Colonic mucosa (tissue), 4 donors: ENCODE measurements around the gene SMAD2. TPM values are rescaled to one million over a fixed set of nuclear protein-coding genes. Genes with fewer than 3 reads are reported as not detected.

Experiments
- DNase-seq: peaks from one replicate; pipeline ENCODE4 v3.0.0-alpha.2; 2020
- H3K27ac ChIP-seq: fragments of 200-600 bp; one replicate; pipeline ENCODE4 v1.8.0; 2021
- H3K27me3 ChIP-seq: fragments of 200-600 bp; one replicate; pipeline ENCODE4 v1.8.0; 2021
- H3K36me3 ChIP-seq: fragments of 200-600 bp; one replicate; pipeline ENCODE4 v1.8.0; 2021
- H3K4me1 ChIP-seq: fragments of 200-600 bp; one replicate; pipeline ENCODE4 v1.8.0; 2021; ENCODE audit warnings: mild to moderate bottlenecking
- H3K4me3 ChIP-seq: fragments of 200-600 bp; one replicate; pipeline ENCODE4 v1.8.0; 2021
- H3K9ac ChIP-seq, 2 donors: one replicate each; pipeline ENCODE4 v1.7.0; 2013; ENCODE audit warnings: control low read depth in 2 of 2, low read depth in 2 of 2, low read length in 2 of 2
- H3K9me3 ChIP-seq: fragments of 200-600 bp; one replicate; pipeline ENCODE4 v1.8.0; 2021
- CTCF ChIP-seq: fragments of 200-600 bp; IDR thresholded peaks from one replicate; pipeline ENCODE4 v1.8.0; 2022; ENCODE audit warnings: antibody characterized with exemption, mild to moderate bottlenecking
- intact Hi-C: fragments of 100-400 bp; cut with DNase I; formaldehyde crosslinking; loops from one replicate; pipeline ENCODE4 v1.14.1; 2022
- total RNA-seq, 2 donors: library from RNA; stranded (reverse); fragmentation: NEBNext Ultra II Directional in 1 of 2; extraction: Animal tissue kit (Norgen Biotek cat#: 25700) in 1 of 2; gene quantifications; one replicate each; pipeline ENCODE4 v1.2.1, GENCODE V29; 2021
- donor health status: healthy.
- donor health status: DM: no; HTN: no; CAD: no.
- donor health status: DM: no; HTN: no; CAD: no.

SMAD2 gene
- total RNA-seq, 2 donors from 2014 or later, result 109 to 133 TPM

GRCh38 chr18:47826157-47827074 is 104.0 kb downstream of the SMAD2 start:
- peak; percentile 22 for DNase-seq
- intact Hi-C loops, result no loop called here
- no peaks in the 10 kb centered on the region for H3K4me1 ChIP-seq

GRCh38 chr18:47821314-47821713 is 109.1 kb downstream of the SMAD2 start:
- H3K36me3 ChIP-seq, result no peaks in the 10 kb centered on the region
- no peak overlapping the region for H3K9ac ChIP-seq
- no peaks in the 10 kb centered on the region for H3K27me3 ChIP-seq
- H3K27ac ChIP-seq, result no peak overlapping the region
- TF ChIP-seq CTCF, result no peak
- no peaks in the 10 kb centered on the region for H3K9me3 ChIP-seq
- H3K4me1 ChIP-seq, result no peaks in the 10 kb centered on the region
- H3K4me3 ChIP-seq, result no peak overlapping the region
- no peak for DNase-seq
- intact Hi-C loops, result no loop called here

More at GRCh38 chr18:47826157-47827074, 104.0 kb downstream of the SMAD2 start:
- no peak for TF ChIP-seq CTCF
- Histone ChIP-seq H3K27ac (no peak overlapping the region), H3K9me3 (no peaks in the 10 kb centered on the region), H3K9ac (no peak overlapping the region), H3K36me3 (no peaks in the 10 kb centered on the region), H3K4me3 (no peak overlapping the region), H3K27me3 (no peaks in the 10 kb centered on the region)

GRCh38 chr18:47817795-47818077 is 112.7 kb downstream of the SMAD2 start:
- Histone ChIP-seq H3K4me3 (no peak overlapping the region), H3K9me3 (no peaks in the 10 kb centered on the region), H3K27ac (no peak overlapping the region), H3K27me3 (no peaks in the 10 kb centered on the region), H3K36me3 (no peaks in the 10 kb centered on the region), H3K4me1 (no peaks in the 10 kb centered on the region), H3K9ac (no peak overlapping the region)
- DNase-seq, result no peak
- no peak for TF ChIP-seq CTCF
- intact Hi-C loops, result no loop called here

DNA sequence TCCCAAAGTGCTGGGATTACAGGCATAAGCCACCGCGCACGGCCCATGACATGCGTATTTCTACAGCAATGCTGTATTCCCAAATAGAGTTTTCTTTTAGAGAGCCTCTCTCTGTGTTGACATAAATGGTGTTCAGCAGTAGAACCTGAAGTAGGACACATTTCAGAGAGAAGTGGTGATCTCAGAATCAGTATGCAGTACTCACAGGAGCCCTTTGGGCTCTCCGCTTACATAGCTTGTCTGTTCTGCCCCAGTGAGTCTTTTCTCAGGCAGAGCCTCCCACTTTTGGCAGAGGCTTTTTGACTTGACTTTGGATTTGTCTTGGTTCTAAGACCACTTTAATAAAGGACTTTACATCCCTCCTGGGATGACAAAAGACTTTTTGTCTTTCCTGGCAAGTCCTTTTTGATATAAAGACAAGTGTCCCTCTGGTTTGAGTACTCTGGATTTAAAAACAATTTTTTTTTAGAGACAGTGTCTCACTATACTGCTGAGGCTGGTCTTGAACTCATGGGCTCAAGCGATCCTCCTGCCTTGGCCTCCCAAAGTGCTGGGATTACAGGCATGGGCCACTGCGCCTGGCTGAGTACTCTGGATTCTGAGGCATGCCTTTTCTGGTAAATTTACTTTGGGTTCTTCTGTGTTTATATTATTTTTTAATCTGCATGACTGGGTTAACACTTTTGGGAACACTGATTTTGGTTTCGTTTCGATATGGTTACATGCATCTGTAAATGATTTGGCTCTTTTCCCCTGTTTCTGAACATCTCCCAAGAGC is 113.3 kb downstream of the SMAD2 start:
- Histone ChIP-seq H3K27me3 (no peaks in the 10 kb centered on the region), H3K27ac (no peak overlapping the region), H3K36me3 (no peaks in the 10 kb centered on the region), H3K4me3 (no peak overlapping the region), H3K9me3 (no peaks in the 10 kb centered on the region), H3K9ac (no peak overlapping the region), H3K4me1 (no peaks in the 10 kb centered on the region)
- intact Hi-C loops, result no loop called here
- no peak for TF ChIP-seq CTCF
- no peak for DNase-seq

- H3K4me1 ChIP-seq, result no peaks in the 10 kb centered on the region
- no peak overlapping the region for H3K9ac ChIP-seq
- no peak overlapping the region for H3K27ac ChIP-seq
- no peak for DNase-seq
- H3K4me3 ChIP-seq, result no peak overlapping the region
- H3K9me3 ChIP-seq, result no peaks in the 10 kb centered on the region
- TF ChIP-seq CTCF, result no peak
- intact Hi-C loops, result no loop called here
- no peaks in the 10 kb centered on the region for H3K36me3 ChIP-seq
- H3K27me3 ChIP-seq, result no peaks in the 10 kb centered on the region
These were observed 114.8 kb downstream of the SMAD2 start for GRCh38 chr18:47815486-47816270.
